ENCODE data around the gene SFXN5.
A peak's percentile ranks its signal among the peaks of the same experiment; 100 is the strongest.
"Not testable (repeated sequence)": the region's sequence is repeated elsewhere in the genome, so short reads cannot be mapped to it uniquely, and the experiment has no call there.

Gene SFXN5

DNA sequence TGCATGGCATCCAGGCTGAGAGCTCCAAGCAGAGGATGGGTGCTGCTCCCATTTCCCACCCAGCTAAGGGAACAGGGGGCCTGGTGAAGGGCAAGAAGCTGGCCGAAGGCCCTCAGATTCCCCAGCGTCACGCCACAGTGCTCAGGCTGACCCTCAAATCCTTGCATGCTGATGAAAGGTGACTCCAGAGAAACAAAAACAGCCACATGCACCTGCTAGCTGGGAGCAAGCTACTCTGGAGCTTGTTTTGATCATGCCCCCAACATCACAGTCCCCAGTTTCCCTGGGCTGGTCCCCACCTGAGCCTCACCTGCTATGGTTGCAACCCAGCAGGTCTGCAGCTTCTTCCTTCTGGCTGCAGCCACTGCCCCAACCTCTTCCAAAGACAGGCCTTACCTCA lies 28.0 kb upstream of the SFXN5 start:
- Histone ChIP-seq H3K9ac (ENCODE audit: low read length in 5 of 5) (no peak overlapping the region), H3K36me3 (ENCODE audit: control insufficient read depth in 5 of 5, insufficient read depth in 5 of 5, low read length in 5 of 5) (no peaks in the 10 kb centered on the region), H3K27ac (ENCODE audit: low read depth, low read length) (no peak overlapping the region), H3K27me3 (ENCODE audit: control insufficient read depth in 5 of 5, insufficient read depth in 4 of 5, low read length in 5 of 5) (no peaks in the 10 kb centered on the region), H3K4me1 (ENCODE audit: control insufficient read depth in 5 of 5, insufficient read depth in 5 of 5, low read length in 5 of 5) (peaks cover 0 to 18% (median 6%) of the 10 kb centered on the region in 5 donors), H3K4me3 (ENCODE audit: low read depth in 1 of 5, low read length in 5 of 5) (no peak overlapping the region), H3K9me3 (ENCODE audit: control insufficient read depth in 5 of 5, low read length in 5 of 5) (no peaks in the 10 kb centered on the region)

DNA sequence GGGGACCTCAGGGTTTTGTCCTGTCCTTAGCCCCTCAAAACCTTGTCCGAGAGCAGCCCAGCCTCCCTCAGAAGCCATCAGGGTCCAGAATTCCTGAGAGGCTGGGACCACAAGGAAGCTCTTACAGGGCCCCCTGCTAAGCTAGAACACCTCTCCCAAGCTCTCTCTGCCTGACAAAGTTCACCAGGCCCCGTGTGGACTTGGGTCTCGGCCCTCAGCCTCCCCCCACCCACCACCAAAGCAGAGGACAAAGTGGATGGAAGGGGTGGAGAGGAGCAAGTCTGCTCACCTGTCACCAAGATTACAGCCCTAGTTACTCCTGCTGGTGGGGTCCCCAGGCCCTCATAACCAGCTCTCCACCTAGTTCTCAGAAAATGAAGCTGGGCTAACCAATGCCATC lies 24.4 kb upstream of the SFXN5 start:
- Histone ChIP-seq H3K9me3 (ENCODE audit: control insufficient read depth in 5 of 5, low read length in 5 of 5) (no peaks in the 10 kb centered on the region), H3K27ac (ENCODE audit: low read depth, low read length) (no peak overlapping the region), H3K9ac (ENCODE audit: low read length in 5 of 5) (peak overlapping the region in 1 of 5 donors; percentile 48), H3K4me1 (ENCODE audit: control insufficient read depth in 5 of 5, insufficient read depth in 5 of 5, low read length in 5 of 5) (peaks cover 0 to 27% (median 8%) of the 10 kb centered on the region in 5 donors), H3K27me3 (ENCODE audit: control insufficient read depth in 5 of 5, insufficient read depth in 4 of 5, low read length in 5 of 5) (no peaks in the 10 kb centered on the region), H3K36me3 (ENCODE audit: control insufficient read depth in 5 of 5, insufficient read depth in 5 of 5, low read length in 5 of 5) (no peaks in the 10 kb centered on the region), H3K4me3 (ENCODE audit: low read depth in 1 of 5, low read length in 5 of 5) (no peak overlapping the region)

GRCh38 chr2:73093601-73094218 lies 22.2 kb upstream of the SFXN5 start:
- not testable (repeated sequence) for H3K36me3 ChIP-seq (ENCODE audit: control insufficient read depth in 5 of 5, insufficient read depth in 5 of 5, low read length in 5 of 5); H3K9me3 ChIP-seq (ENCODE audit: control insufficient read depth in 5 of 5, low read length in 5 of 5); H3K27ac ChIP-seq (ENCODE audit: low read depth, low read length); H3K4me3 ChIP-seq (ENCODE audit: low read depth in 1 of 5, low read length in 5 of 5); H3K27me3 ChIP-seq (ENCODE audit: control insufficient read depth in 5 of 5, insufficient read depth in 4 of 5, low read length in 5 of 5); H3K9ac ChIP-seq (ENCODE audit: low read length in 5 of 5)
- H3K4me1 ChIP-seq (ENCODE audit: control insufficient read depth in 5 of 5, insufficient read depth in 5 of 5, low read length in 5 of 5) = peaks cover 0 to 34% (median 16%) of the 10 kb centered on the region in 5 donors

- no peaks in the 10 kb centered on the region for H3K27me3 ChIP-seq (ENCODE audit: control insufficient read depth in 5 of 5, insufficient read depth in 4 of 5, low read length in 5 of 5)
- peak overlapping the region in 2 of 5 donors; percentile 6 for H3K9ac ChIP-seq (ENCODE audit: low read length in 5 of 5)
- peaks cover 0 to 20% (median 18%) of the 10 kb centered on the region in 5 donors for H3K36me3 ChIP-seq (ENCODE audit: control insufficient read depth in 5 of 5, insufficient read depth in 5 of 5, low read length in 5 of 5)
- no peaks in the 10 kb centered on the region for H3K9me3 ChIP-seq (ENCODE audit: control insufficient read depth in 5 of 5, low read length in 5 of 5)
- no peak overlapping the region for H3K4me3 ChIP-seq (ENCODE audit: low read depth in 1 of 5, low read length in 5 of 5)
- H3K27ac ChIP-seq (ENCODE audit: low read depth, low read length) = no peak overlapping the region
- peaks cover 0 to 34% (median 16%) of the 10 kb centered on the region in 5 donors for H3K4me1 ChIP-seq (ENCODE audit: control insufficient read depth in 5 of 5, insufficient read depth in 5 of 5, low read length in 5 of 5)
Measured at GRCh38 chr2:73092146-73092783, 20.8 kb upstream of the SFXN5 start.

- Histone ChIP-seq H3K27ac (ENCODE audit: low read depth, low read length) (no peak overlapping the region), H3K9me3 (ENCODE audit: control insufficient read depth in 5 of 5, low read length in 5 of 5) (no peaks in the 10 kb centered on the region), H3K4me3 (ENCODE audit: low read depth in 1 of 5, low read length in 5 of 5) (no peak overlapping the region), H3K4me1 (ENCODE audit: control insufficient read depth in 5 of 5, insufficient read depth in 5 of 5, low read length in 5 of 5) (peaks cover 0 to 34% (median 16%) of the 10 kb centered on the region in 5 donors), H3K36me3 (ENCODE audit: control insufficient read depth in 5 of 5, insufficient read depth in 5 of 5, low read length in 5 of 5) (peaks cover 0 to 26% (median 23%) of the 10 kb centered on the region in 5 donors), H3K27me3 (ENCODE audit: control insufficient read depth in 5 of 5, insufficient read depth in 4 of 5, low read length in 5 of 5) (no peaks in the 10 kb centered on the region), H3K9ac (ENCODE audit: low read length in 5 of 5) (no peak overlapping the region)
Measured at GRCh38 chr2:73091696-73092095, 20.2 kb upstream of the SFXN5 start.

- H3K9ac ChIP-seq (ENCODE audit: low read length in 5 of 5) = no peak overlapping the region
- H3K9me3 ChIP-seq (ENCODE audit: control insufficient read depth in 5 of 5, low read length in 5 of 5) = no peaks in the 10 kb centered on the region
- H3K36me3 ChIP-seq (ENCODE audit: control insufficient read depth in 5 of 5, insufficient read depth in 5 of 5, low read length in 5 of 5) = peaks cover 0 to 29% (median 29%) of the 10 kb centered on the region in 5 donors
- H3K27me3 ChIP-seq (ENCODE audit: control insufficient read depth in 5 of 5, insufficient read depth in 4 of 5, low read length in 5 of 5) = no peaks in the 10 kb centered on the region
- no peak overlapping the region for H3K27ac ChIP-seq (ENCODE audit: low read depth, low read length)
- H3K4me1 ChIP-seq (ENCODE audit: control insufficient read depth in 5 of 5, insufficient read depth in 5 of 5, low read length in 5 of 5) = peaks cover 0 to 34% (median 16%) of the 10 kb centered on the region in 5 donors
- no peak overlapping the region for H3K4me3 ChIP-seq (ENCODE audit: low read depth in 1 of 5, low read length in 5 of 5)
Measured at GRCh38 chr2:73091164-73091563, 19.7 kb upstream of the SFXN5 start.

GRCh38 chr2:73089270-73090030 lies 17.9 kb upstream of the SFXN5 start:
- H3K9ac ChIP-seq (ENCODE audit: low read length in 5 of 5) = no peak overlapping the region
- H3K27ac ChIP-seq (ENCODE audit: low read depth, low read length) = no peak overlapping the region
- peaks cover 0 to 37% (median 33%) of the 10 kb centered on the region in 5 donors for H3K36me3 ChIP-seq (ENCODE audit: control insufficient read depth in 5 of 5, insufficient read depth in 5 of 5, low read length in 5 of 5)
- H3K4me3 ChIP-seq (ENCODE audit: low read depth in 1 of 5, low read length in 5 of 5) = no peak overlapping the region
- H3K27me3 ChIP-seq (ENCODE audit: control insufficient read depth in 5 of 5, insufficient read depth in 4 of 5, low read length in 5 of 5) = no peaks in the 10 kb centered on the region
- no peaks in the 10 kb centered on the region for H3K9me3 ChIP-seq (ENCODE audit: control insufficient read depth in 5 of 5, low read length in 5 of 5)
- peaks cover 0 to 33% (median 16%) of the 10 kb centered on the region in 5 donors for H3K4me1 ChIP-seq (ENCODE audit: control insufficient read depth in 5 of 5, insufficient read depth in 5 of 5, low read length in 5 of 5)

GRCh38 chr2:73088703-73089102 lies 17.2 kb upstream of the SFXN5 start:
- no peaks in the 10 kb centered on the region for H3K9me3 ChIP-seq (ENCODE audit: control insufficient read depth in 5 of 5, low read length in 5 of 5)
- peaks cover 0 to 32% (median 13%) of the 10 kb centered on the region in 5 donors for H3K4me1 ChIP-seq (ENCODE audit: control insufficient read depth in 5 of 5, insufficient read depth in 5 of 5, low read length in 5 of 5)
- H3K9ac ChIP-seq (ENCODE audit: low read length in 5 of 5) = no peak overlapping the region
- no peaks in the 10 kb centered on the region for H3K27me3 ChIP-seq (ENCODE audit: control insufficient read depth in 5 of 5, insufficient read depth in 4 of 5, low read length in 5 of 5)
- H3K4me3 ChIP-seq (ENCODE audit: low read depth in 1 of 5, low read length in 5 of 5) = no peak overlapping the region
- no peak overlapping the region for H3K27ac ChIP-seq (ENCODE audit: low read depth, low read length)
- peaks cover 0 to 42% (median 34%) of the 10 kb centered on the region in 5 donors for H3K36me3 ChIP-seq (ENCODE audit: control insufficient read depth in 5 of 5, insufficient read depth in 5 of 5, low read length in 5 of 5)

GRCh38 chr2:73088211-73088610 lies 16.7 kb upstream of the SFXN5 start:
- H3K36me3 ChIP-seq (ENCODE audit: control insufficient read depth in 5 of 5, insufficient read depth in 5 of 5, low read length in 5 of 5) = peaks cover 0 to 42% (median 34%) of the 10 kb centered on the region in 5 donors
- no peaks in the 10 kb centered on the region for H3K27me3 ChIP-seq (ENCODE audit: control insufficient read depth in 5 of 5, insufficient read depth in 4 of 5, low read length in 5 of 5)
- H3K9ac ChIP-seq (ENCODE audit: low read length in 5 of 5) = no peak overlapping the region
- no peaks in the 10 kb centered on the region for H3K9me3 ChIP-seq (ENCODE audit: control insufficient read depth in 5 of 5, low read length in 5 of 5)
- no peak overlapping the region for H3K4me3 ChIP-seq (ENCODE audit: low read depth in 1 of 5, low read length in 5 of 5)
- H3K27ac ChIP-seq (ENCODE audit: low read depth, low read length) = no peak overlapping the region
- peaks cover 0 to 29% (median 13%) of the 10 kb centered on the region in 5 donors for H3K4me1 ChIP-seq (ENCODE audit: control insufficient read depth in 5 of 5, insufficient read depth in 5 of 5, low read length in 5 of 5)

DNA sequence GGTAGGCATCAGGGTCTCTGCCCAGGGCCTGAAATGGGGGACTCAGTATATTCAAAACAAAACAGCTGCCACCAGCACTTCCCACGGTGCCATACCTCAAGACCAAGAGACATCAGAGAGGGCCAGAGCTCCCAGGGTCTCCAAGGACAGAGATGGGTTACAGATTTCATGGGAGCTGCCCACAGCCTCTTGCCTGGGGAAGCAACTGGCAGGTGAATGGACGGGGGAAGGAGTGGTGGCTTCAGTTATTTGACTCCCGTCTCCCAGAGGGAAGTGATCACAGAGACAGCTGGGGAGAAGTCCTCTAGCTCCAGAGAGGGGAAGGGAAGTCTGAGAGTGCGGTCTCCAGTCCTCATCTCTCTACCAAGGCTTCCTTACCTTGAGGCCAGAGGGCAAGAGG lies 15.8 kb upstream of the SFXN5 start:
- no peaks in the 10 kb centered on the region for H3K9me3 ChIP-seq (ENCODE audit: control insufficient read depth in 5 of 5, low read length in 5 of 5)
- H3K27ac ChIP-seq (ENCODE audit: low read depth, low read length) = no peak overlapping the region
- H3K36me3 ChIP-seq (ENCODE audit: control insufficient read depth in 5 of 5, insufficient read depth in 5 of 5, low read length in 5 of 5) = peaks cover 0 to 47% (median 34%) of the 10 kb centered on the region in 5 donors
- no peak overlapping the region for H3K4me3 ChIP-seq (ENCODE audit: low read depth in 1 of 5, low read length in 5 of 5)
- H3K9ac ChIP-seq (ENCODE audit: low read length in 5 of 5) = no peak overlapping the region
- H3K4me1 ChIP-seq (ENCODE audit: control insufficient read depth in 5 of 5, insufficient read depth in 5 of 5, low read length in 5 of 5) = peaks cover 0 to 24% (median 7%) of the 10 kb centered on the region in 5 donors
- H3K27me3 ChIP-seq (ENCODE audit: control insufficient read depth in 5 of 5, insufficient read depth in 4 of 5, low read length in 5 of 5) = no peaks in the 10 kb centered on the region
